Measurements from ENCODE around the gene COMMD1.

COMMD1 gene

GRCh38 chr2:62045017-62045543 is 139.6 kb downstream of the COMMD1 start:
- no peak for TF ChIP-seq CTCF (IDR thresholded peaks at IDR 0.05; ENCODE audit: extremely low read depth, missing control alignments)
- DNase-seq (ENCODE audit: low spot score), result no peak

GRCh38 chr2:62046141-62046540 is 140.7 kb downstream of the COMMD1 start:
- no peak for TF ChIP-seq CTCF (IDR thresholded peaks at IDR 0.05; ENCODE audit: extremely low read depth, missing control alignments)
- no peak for DNase-seq (ENCODE audit: low spot score)

- TF ChIP-seq CTCF (IDR thresholded peaks at IDR 0.05; ENCODE audit: extremely low read depth, missing control alignments), result no peak
- peak; percentile 32 for DNase-seq (ENCODE audit: low spot score)
These were observed 145.1 kb downstream of the COMMD1 start for GRCh38 chr2:62050456-62051045.

- no peak for TF ChIP-seq CTCF (IDR thresholded peaks at IDR 0.05; ENCODE audit: extremely low read depth, missing control alignments)
- DNase-seq (ENCODE audit: low spot score), result no peak
These were observed 148.7 kb downstream of the COMMD1 start for GRCh38 chr2:62054029-62054791.

- no peak for DNase-seq (ENCODE audit: low spot score)
- no peak for TF ChIP-seq CTCF (IDR thresholded peaks at IDR 0.05; ENCODE audit: extremely low read depth, missing control alignments)
These were observed 149.5 kb downstream of the COMMD1 start for GRCh38 chr2:62054916-62055450.

GRCh38 chr2:62055724-62056336 is 150.4 kb downstream of the COMMD1 start:
- TF ChIP-seq CTCF (IDR thresholded peaks at IDR 0.05; ENCODE audit: extremely low read depth, missing control alignments), result no peak
- no peak for DNase-seq (ENCODE audit: low spot score)

GRCh38 chr2:62056341-62056740 is 150.9 kb downstream of the COMMD1 start:
- no peak for DNase-seq (ENCODE audit: low spot score)
- no peak for TF ChIP-seq CTCF (IDR thresholded peaks at IDR 0.05; ENCODE audit: extremely low read depth, missing control alignments)

Measured in GM20000 (cell line).